ENCODE measurements around the gene EMILIN2. TPM values are rescaled to one million over a fixed set of nuclear protein-coding genes. Genes with fewer than 3 reads are reported as not detected.

Gene EMILIN2
- total RNA-seq (2016; rRNA removed; fragmentation: Illumina TruSeq; extraction: Trizol) (6.9 and 8.2 TPM in 2 replicates), polyA plus RNA-seq (2011; rRNA removed) (7.6 and 9.7 TPM in 2 replicates), polyA minus RNA-seq (2011; rRNA and poly(A)+ RNA removed; ENCODE audit: low replicate concordance) (3.9 TPM in 1 of 2 replicates, not detected in the other), Bru-seq, nascent RNA (percentile 42 among the genes with signal in this experiment), BruChase-seq, experiment 1, labeled RNA remaining after a 6-hour chase (percentile 34 among the genes with signal in this experiment), BruChase-seq, experiment 2, labeled RNA remaining after a 2-hour chase (percentile 37 among the genes with signal in this experiment)
- total RNA-seq (2016; cell fraction: cytosol; rRNA removed; fragmentation: Illumina TruSeq; extraction: Trizol; ENCODE audit: low read depth), result 2.9 and 3.0 TPM in 2 replicates
- total RNA-seq (2016; cell fraction: insoluble cytoplasmic fraction; rRNA removed; fragmentation: Illumina TruSeq; extraction: Trizol), result 6.1 and 8.5 TPM in 2 replicates
- 7.4 and 9.6 TPM in 2 replicates for total RNA-seq (2016; cell fraction: membrane; rRNA removed; fragmentation: Illumina TruSeq; extraction: Trizol)
- 9.9 and 10.2 TPM in 2 replicates for total RNA-seq (2016; cell fraction: nucleus; rRNA removed; fragmentation: Illumina TruSeq; extraction: Trizol)
- polyA plus RNA-seq (2011; cell fraction: cytosol; rRNA removed), result 6.3 and 8.4 TPM in 2 replicates
- polyA plus RNA-seq (2011; cell fraction: nucleus; rRNA removed), result 22.2 and 25.5 TPM in 2 replicates
- polyA plus RNA-seq (2012), result 5.1 and 5.3 TPM in 2 replicates
- 3.0 and 3.1 TPM in 2 replicates for polyA plus RNA-seq (2016; cell fraction: cytosol; fragmentation: Illumina TruSeq; extraction: Trizol; ENCODE audit: low read depth)
- 7.1 and 7.9 TPM in 2 replicates for polyA plus RNA-seq (2016; cell fraction: insoluble cytoplasmic fraction; fragmentation: Illumina TruSeq; extraction: Trizol; ENCODE audit: low read depth)
- 6.1 and 7.9 TPM in 2 replicates for polyA plus RNA-seq (2016; cell fraction: membrane; fragmentation: Illumina TruSeq; extraction: Trizol; ENCODE audit: low read depth)
- 22.3 and 22.8 TPM in 2 replicates for polyA plus RNA-seq (2016; cell fraction: nucleus; fragmentation: Illumina TruSeq; extraction: Trizol; ENCODE audit: insufficient read depth, low read depth)
- 3.7 and 4.2 TPM in 2 replicates for polyA minus RNA-seq (2011; cell fraction: cytosol; rRNA and poly(A)+ RNA removed)
- 10.1 and 12.4 TPM in 2 replicates for polyA minus RNA-seq (2011; cell fraction: nucleus; rRNA and poly(A)+ RNA removed)
- long read RNA-seq, experiment 1, partial matches to known transcripts, result 1 of 2 reads
- long read RNA-seq, experiment 1, other reads (novel, unspliced or antisense), result 1 of 2 reads
- long read RNA-seq, experiment 2, transcript EMILIN2-203 (4 exons, 775 nt), result major isoform, 14 of 28 reads
- long read RNA-seq, experiment 2, partial matches to known transcripts, result 0 of 28 reads
- long read RNA-seq, experiment 2, other reads (novel, unspliced or antisense), result 14 of 28 reads

GRCh38 chr18:2846636-2847316 is at the start of gene EMILIN2:
TSS of gene EMILIN2 (plus strand) at chr18:2847006. CDS start at chr18:2847189, 183 bp downstream.
- in situ Hi-C loops (cut with HindIII; ENCODE audit: extremely low pct_ligation_motif_present, low pct_unique_long_range_greater_than_20kb), result no loop called here
- no peak for DNase-seq (ENCODE audit: low spot score)
- no peak within 1 kb of the TSS for H3K27ac ChIP-seq (ENCODE audit: extremely low read length, insufficient read depth, low read length)
- no peaks in the 10 kb centered on the region for H3K9me3 ChIP-seq (ENCODE audit: low read length)
- H3K4me1 ChIP-seq (ENCODE audit: insufficient read depth, low read length), result peaks cover 6% of the 10 kb centered on the region; the same call in 1 of the 2 replicates
- ChIA-PET CTCF (ENCODE audit: low intra/inter-chr PET ratio, low total read pairs) (no interaction called here), POLR2A (no interaction called here)
- H3K36me3 ChIP-seq (replicated peaks in 1 of 2; ENCODE audit: control insufficient read depth in 1 of 2, insufficient read depth in 2 of 2, low read length in 2 of 2), result no peaks in the 10 kb centered on the region
- H3K27me3 ChIP-seq (ENCODE audit: control insufficient read depth in 1 of 2, insufficient read depth in 2 of 2, low read length in 2 of 2), result peaks cover 2 to 60% of the 10 kb centered on the region in 2 experiments; a peak in 4 of 5 replicates
- no peaks in the 10 kb centered on the region for H4K20me1 ChIP-seq (ENCODE audit: insufficient read depth, low read length)
- H2AFZ ChIP-seq (ENCODE audit: low read length), result no peak within 1 kb of the TSS
- no peaks in the 10 kb centered on the region for H3K79me2 ChIP-seq (ENCODE audit: insufficient read depth, low read length)
- ATAC-seq, result peak; percentile 57
- FAIRE-seq, result no peak
- no peak within 1 kb of the TSS for H3K9ac ChIP-seq (ENCODE audit: insufficient read depth, low read depth, low read length)
- 0 out of 2 replicates have a peak, but pooled peaks have one; percentile 36 for TF ChIP-seq ZNF777 (CRISPR knock-in tag; IDR thresholded peaks at IDR 0.05)
- TF ChIP-seq JDP2 (CRISPR knock-in tag; IDR thresholded peaks at IDR 0.05; ENCODE audit: borderline replicate concordance), result no peak
- peak; percentile 24 for TF ChIP-seq HNRNPLL (IDR thresholded peaks at IDR 0.05; ENCODE audit: low read depth, low read length, poor library complexity, severe bottlenecking)
- WGBS (ENCODE audit: low lambda C conversion rate), result 8% methylated on average over 26 of the region's 80 CpGs
- no TSS peak for BruUV-seq (replicated peaks)
- H3K4me2 ChIP-seq (ENCODE audit: low read depth, low read length), result peak within 1 kb of the TSS; percentile 59
- intact Hi-C loops (cut with micrococcal nuclease; ENCODE audit: unreplicated experiment), result no loop called here
- peak within 1 kb of the TSS; percentile 29 to 50 (median 31); a peak in 3 of 6 replicates for H3K4me3 ChIP-seq (replicated peaks in 1 of 3; ENCODE audit: insufficient read depth in 1 of 3, low read depth in 2 of 3, low read length in 3 of 3)

Measured in HepG2 (cell line).